ENCODE data around the gene CMKLR1.

The CMKLR1 gene

DNA sequence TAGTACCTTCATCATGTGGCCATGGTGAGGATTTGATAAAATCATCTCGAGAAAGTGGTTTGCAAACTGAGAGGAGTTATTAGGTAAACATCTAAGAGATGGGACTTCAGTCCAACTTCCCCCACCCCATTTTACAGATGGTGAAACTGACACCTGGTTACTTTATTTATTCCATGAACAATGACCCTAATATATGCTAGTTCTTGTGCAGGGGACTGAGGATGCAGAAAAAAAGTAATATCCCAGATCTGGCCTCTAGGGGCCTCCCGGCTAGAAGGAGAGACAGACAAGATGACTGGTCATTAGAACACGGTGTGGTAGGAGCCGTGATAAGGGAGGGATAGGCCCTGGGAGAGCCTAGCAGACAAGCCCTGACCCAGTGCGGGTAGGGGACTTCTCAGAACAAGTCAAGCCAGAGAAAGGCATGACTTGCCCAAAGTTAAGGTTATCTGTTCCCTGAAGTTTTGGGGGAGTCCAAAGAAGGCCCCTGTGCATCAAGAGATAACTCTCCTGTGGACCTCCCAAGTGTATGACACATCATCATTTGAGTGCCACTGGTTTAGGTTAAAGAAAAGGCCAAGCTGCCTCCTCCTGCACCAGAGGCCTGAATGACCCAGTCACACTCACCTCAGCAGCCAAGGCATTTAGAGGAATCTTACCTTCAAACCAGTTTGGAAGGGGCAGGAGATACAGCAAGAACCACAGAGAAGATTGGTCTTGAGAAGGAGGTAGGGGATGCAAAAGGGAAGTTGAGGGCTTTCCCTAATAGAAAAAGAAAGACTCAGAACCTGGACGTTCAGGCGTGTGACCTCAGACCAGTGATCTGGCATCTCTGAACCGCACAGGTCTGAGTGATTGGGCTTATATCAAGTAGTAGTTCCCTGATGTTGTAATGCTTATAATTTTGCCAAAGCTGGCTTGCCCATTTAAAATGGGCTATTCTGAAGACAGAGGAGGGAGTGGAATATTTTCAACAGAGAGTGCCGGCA, 1.6 kb downstream of the CMKLR1 start:
- TF ChIP-seq CTCF (IDR thresholded peaks at IDR 0.05; ENCODE audit: low read length, missing control alignments): peak; percentile 50
- peak; percentile 18 for DNase-seq (ENCODE audit: low read depth)
- no peak overlapping the region for H3K4me3 ChIP-seq (replicated peaks; ENCODE audit: low read depth, low read length)

DNA sequence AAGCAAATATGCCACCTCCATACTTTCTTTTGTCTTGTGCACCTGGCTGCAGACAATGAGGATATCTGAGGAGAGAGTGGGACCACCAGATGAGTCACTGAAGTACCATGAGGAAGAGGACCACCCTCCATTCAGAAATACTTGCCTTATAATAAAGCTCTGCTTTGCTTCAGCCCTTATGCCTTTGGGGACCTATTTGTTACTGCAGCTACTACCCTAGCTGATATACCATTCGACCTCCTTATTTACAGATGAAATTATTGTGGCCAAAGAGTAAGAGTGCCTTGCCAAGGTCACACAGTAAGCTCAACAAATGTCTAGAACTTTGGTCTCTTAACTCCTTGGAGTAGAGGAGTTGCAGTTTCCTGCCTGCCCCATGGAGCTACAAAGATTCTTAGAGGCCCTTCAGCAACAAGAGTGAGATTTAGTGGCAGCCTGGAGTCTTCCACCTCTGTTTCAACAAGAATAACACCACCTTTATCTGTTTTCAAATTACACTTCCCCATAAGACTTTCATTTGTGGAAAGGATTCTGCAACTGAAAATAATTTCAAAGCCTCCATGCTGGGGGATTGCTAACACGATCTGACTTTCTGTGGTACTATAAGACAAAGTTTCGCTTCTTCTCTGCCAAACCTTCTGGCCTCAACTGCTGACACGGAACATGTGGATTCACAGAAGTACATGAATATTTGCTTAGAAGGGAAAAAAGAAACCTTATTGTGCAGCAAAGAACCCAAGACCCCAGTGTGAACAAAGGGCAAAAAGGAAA, 3.6 kb downstream of the CMKLR1 start:
- TF ChIP-seq CTCF (IDR thresholded peaks at IDR 0.05; ENCODE audit: low read length, missing control alignments): no peak
- DNase-seq (ENCODE audit: low read depth): no peak

DNA sequence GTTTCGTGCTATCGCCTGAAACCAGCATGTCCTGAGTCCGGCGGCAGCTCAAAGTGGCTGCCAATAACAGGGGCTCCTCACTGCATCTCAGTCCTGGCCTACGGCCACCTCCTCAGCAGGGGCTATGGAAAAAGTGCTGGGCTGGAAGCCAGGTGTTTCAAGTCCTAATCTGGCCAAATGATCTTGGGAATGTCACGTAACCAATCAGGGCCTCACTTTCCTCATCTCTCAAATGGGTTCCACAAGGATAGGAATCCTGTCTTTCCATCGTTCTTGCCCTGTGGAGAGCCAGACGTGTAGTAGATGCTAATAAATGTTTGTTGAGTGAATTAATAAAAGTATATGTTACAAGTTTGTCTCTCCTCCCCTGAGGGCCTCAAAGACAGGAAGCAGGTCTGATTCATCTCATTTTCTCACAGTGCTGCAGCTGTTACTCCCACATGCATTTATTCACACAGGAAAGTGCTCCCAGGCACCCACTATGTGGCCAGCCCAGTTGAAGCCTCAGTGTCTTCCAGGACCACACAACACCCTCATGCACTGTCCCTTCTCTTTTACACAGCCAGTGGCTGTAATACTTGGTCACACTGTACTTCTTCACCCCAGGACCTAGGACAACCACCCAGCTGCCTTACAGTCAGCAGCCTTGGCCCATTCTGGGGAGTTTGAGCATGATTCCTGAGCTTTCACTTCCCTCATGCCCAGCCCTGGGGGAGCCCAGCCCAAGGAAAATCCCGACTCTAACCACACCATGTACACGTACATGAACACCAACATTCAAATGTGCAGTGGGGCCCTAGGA, 5.0 kb downstream of the CMKLR1 start:
- H3K4me3 ChIP-seq (replicated peaks; ENCODE audit: low read depth, low read length): no peak overlapping the region
- peak; percentile 57 for DNase-seq (ENCODE audit: low read depth)
- TF ChIP-seq CTCF (IDR thresholded peaks at IDR 0.05; ENCODE audit: low read length, missing control alignments): no peak

More for the DNA sequence above, 3.6 kb downstream of the CMKLR1 start:
- H3K4me3 ChIP-seq (replicated peaks; ENCODE audit: low read depth, low read length): no peak overlapping the region

- DNase-seq (ENCODE audit: low read depth): no peak
- no peak for TF ChIP-seq CTCF (IDR thresholded peaks at IDR 0.05; ENCODE audit: low read length, missing control alignments)
- no peak overlapping the region for H3K4me3 ChIP-seq (replicated peaks; ENCODE audit: low read depth, low read length)
Measured at GRCh38 chr12:108332791-108333382, 6.2 kb downstream of the CMKLR1 start.

DNA sequence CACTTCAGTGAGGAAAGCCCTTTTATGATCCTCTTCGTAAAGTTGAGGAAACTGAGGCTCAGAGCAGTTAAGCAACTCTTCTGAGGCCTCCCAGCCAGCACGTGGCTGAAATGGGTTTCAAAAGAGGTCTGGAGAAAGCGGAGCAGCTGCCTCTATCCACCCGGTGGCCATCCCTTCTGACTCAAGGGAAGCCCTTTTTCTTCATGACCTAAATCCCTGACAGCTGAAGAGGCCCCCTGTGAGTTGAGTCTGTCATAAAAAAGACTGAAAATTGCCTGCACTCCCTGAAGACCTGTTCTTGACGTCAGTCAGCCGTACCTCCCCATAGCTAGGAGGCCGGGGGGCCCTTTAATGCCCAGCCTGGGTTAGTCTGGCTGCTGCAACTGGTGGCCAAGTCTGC, 10.7 kb downstream of the CMKLR1 start:
- no peak for TF ChIP-seq CTCF (IDR thresholded peaks at IDR 0.05; ENCODE audit: low read length, missing control alignments)
- DNase-seq (ENCODE audit: low read depth): no peak
- no peak overlapping the region for H3K4me3 ChIP-seq (replicated peaks; ENCODE audit: low read depth, low read length)
